ENCODE data around the gene NFIX. TPM values are rescaled to one million over a fixed set of nuclear protein-coding genes. Genes with fewer than 3 reads are reported as not detected.

The NFIX gene
- total and polyA plus RNA-seq, 12 donors: 1.3 to 72.8 (median 28.6) TPM

DNA sequence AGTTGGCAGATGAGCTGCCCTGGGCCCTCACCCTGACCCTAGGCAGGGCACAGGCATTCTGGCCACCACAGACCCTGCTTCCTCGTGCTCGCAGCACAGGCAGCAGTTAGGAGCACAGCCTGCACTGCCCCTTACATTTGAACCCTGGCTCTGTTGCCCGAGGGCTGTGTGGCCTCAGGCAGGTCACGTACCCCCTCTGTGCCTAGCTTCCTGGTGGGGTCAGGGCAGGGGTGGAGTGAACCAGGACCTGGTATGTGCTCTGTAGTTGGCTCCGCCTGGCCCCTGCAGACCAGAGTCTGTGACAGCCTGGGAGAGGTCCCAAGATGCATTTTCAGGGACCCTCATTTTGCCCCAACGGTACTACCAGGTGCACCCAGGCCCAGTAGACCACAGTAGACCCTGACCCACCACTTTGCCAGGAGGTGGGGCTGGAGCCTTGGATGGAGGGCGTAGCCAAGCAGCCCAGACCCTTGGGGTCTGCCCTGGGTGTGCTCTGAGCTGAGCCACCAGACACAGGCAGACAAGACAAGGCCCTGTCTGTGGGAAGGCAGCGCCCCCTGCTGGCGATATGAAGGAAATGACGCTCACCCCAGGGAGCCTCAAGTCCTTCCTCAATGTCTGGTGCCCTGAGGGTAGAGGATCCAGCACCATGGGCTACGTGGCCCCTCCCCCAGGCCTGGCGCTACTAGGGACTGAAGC, 98.3 kb downstream of the NFIX start:
- Histone ChIP-seq H3K27ac (peak overlapping the region in 1 of 5 donors; percentile 21), H3K36me3 (replicated peaks in 1 of 2) (no peaks in the 10 kb centered on the region), H3K4me3 (no peak overlapping the region), H3K27me3 (peaks cover 8% of the 10 kb centered on the region), H3K4me1 (replicated peaks in 1 of 2) (peaks cover 6 to 15% of the 10 kb centered on the region in 2 donors), H3K9me3 (replicated peaks in 1 of 3) (no peaks in the 10 kb centered on the region)
- intact Hi-C loops (cut with DNase I): loop anchor here (2.0 to 5.0 kb wide), 2 partner anchors 111 to 115 kb away; no protein-coding TSS in a partner anchor
- TF ChIP-seq, protein P1, sequence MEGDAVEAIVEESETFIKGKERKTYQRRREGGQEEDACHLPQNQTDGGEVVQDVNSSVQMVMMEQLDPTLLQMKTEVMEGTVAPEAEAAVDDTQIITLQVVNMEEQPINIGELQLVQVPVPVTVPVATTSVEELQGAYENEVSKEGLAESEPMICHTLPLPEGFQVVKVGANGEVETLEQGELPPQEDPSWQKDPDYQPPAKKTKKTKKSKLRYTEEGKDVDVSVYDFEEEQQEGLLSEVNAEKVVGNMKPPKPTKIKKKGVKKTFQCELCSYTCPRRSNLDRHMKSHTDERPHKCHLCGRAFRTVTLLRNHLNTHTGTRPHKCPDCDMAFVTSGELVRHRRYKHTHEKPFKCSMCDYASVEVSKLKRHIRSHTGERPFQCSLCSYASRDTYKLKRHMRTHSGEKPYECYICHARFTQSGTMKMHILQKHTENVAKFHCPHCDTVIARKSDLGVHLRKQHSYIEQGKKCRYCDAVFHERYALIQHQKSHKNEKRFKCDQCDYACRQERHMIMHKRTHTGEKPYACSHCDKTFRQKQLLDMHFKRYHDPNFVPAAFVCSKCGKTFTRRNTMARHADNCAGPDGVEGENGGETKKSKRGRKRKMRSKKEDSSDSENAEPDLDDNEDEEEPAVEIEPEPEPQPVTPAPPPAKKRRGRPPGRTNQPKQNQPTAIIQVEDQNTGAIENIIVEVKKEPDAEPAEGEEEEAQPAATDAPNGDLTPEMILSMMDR (IDR thresholded peaks at IDR 0.05): peak; percentile 90 to 97 (median 94)
- TF ChIP-seq POLR2A (IDR thresholded peaks at IDR 0.05): no peak
- peak; percentile 68 to 92 (median 80) for DNase-seq
- WGBS, 4 donors: 34 to 44% (median 38%) methylated on average over 6 to 12 of the region's 12 CpGs

DNA sequence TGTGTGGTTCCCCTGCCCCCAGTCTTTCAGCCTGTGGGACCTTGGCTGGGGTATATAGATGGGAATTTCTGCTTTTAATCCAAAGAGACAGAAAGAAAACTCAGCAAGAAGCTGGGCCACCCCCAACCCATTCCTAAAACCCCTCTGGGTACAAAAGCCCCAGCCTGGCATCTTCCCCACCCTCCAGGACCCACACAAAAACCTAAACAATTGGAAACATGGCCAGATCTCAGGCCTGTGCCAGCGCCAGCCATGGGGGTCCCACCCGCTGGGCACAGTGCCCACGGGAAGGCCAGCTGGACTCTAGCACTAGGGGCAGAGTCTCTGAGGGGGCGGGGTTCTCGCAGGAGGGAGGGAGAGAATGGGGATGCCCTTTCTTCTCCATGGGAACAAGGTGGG, 98.8 kb downstream of the NFIX start:
- Histone ChIP-seq H3K36me3 (replicated peaks in 1 of 2) (no peaks in the 10 kb centered on the region), H3K27ac (no peak overlapping the region), H3K4me1 (replicated peaks in 1 of 2) (peaks cover 12 to 20% of the 10 kb centered on the region in 2 donors), H3K4me3 (no peak overlapping the region), H3K9me3 (replicated peaks in 1 of 3) (no peaks in the 10 kb centered on the region), H3K27me3 (peaks cover 8% of the 10 kb centered on the region)
- 33 to 60% (median 54%) methylated on average over 1 to 5 of the region's 5 CpGs for WGBS, 4 donors
- intact Hi-C loops (cut with DNase I): loop anchor here in 1 of 2 donors (5.0 kb wide), 1 partner anchor 112 kb away; no protein-coding TSS in a partner anchor
- no peak for DNase-seq
- TF ChIP-seq, protein P1 (IDR thresholded peaks at IDR 0.05): peak in 1 of 6 experiments; percentile 39
- TF ChIP-seq POLR2A (IDR thresholded peaks at IDR 0.05): no peak

DNA sequence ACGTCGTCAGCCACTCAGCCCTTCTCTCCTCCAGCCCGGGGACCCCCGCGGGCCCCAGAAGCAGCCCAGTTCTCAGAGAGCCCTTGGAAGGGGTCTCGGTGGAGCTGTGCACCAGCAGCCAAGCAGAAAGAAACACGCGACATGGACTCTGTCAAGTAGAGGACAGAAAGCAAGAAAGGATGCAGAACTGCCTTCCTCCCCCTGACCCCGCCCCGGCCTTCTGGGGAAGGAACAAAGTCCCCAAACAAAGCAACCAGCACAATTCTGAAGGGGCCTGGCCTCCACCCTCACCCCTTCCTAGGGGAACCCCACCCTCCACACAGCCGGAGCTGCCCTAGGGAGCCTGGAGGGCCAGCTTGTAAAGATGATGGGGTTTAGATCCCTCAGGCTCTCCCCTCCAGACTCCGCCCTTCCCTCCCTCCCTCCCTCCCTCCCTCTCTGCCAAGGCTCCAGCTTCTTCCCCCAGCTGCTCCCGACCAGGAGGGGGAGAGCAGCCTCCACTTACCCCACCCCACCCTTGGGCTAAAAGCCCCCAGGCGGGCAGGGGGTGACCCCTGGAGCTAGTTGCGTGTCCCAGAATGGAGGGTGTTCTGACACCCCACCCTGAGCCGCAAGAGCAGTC, 99.6 kb downstream of the NFIX start:
- peaks cover 12 to 21% of the 10 kb centered on the region in 2 donors for H3K4me1 ChIP-seq (replicated peaks in 1 of 2)
- intact Hi-C loops (cut with DNase I): loop anchor here in 1 of 2 donors (5.0 kb wide), 1 partner anchor 113 kb away; no protein-coding TSS in a partner anchor
- DNase-seq: no peak
- H3K27me3 ChIP-seq: peaks cover 8% of the 10 kb centered on the region
- WGBS, 4 donors: 53 to 81% (median 62%) methylated on average over 12 to 16 of the region's 16 CpGs
- no peak overlapping the region for H3K27ac ChIP-seq
- H3K9me3 ChIP-seq (replicated peaks in 1 of 3): no peaks in the 10 kb centered on the region
- H3K36me3 ChIP-seq (replicated peaks in 1 of 2): no peaks in the 10 kb centered on the region
- TF ChIP-seq, protein P1 (IDR thresholded peaks at IDR 0.05): no peak
- TF ChIP-seq POLR2A (IDR thresholded peaks at IDR 0.05): no peak
- H3K4me3 ChIP-seq: no peak overlapping the region

DNA sequence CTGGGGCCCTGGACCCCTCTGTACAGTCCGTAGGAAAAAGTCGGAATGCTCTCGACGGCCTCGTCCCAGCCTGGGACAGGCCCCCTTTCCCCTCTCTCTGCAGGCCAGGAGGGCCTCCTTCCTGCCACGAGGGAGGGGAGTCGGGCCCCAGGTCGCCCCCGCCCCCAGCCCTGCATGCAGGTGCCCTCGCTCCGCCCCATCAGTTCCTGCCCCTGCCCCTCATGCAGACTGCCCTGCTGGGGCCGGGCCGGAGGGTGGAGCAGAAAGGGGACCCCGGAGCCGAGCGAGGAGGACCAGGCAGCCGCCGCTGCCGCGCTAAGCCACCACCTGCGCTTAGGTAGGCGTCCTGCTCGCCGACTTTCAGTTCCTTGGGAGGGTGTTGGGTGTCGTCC, 100.1 kb downstream of the NFIX start:
- no peak overlapping the region for H3K4me3 ChIP-seq
- H3K36me3 ChIP-seq (replicated peaks in 1 of 2): no peaks in the 10 kb centered on the region
- H3K9me3 ChIP-seq (replicated peaks in 1 of 3): no peaks in the 10 kb centered on the region
- WGBS, 4 donors: 62 to 67% (median 65%) methylated on average over 18 to 25 of the region's 25 CpGs
- H3K27ac ChIP-seq: no peak overlapping the region
- H3K27me3 ChIP-seq: peaks cover 8% of the 10 kb centered on the region
- intact Hi-C loops (cut with DNase I): no loop called here
- peaks cover 12 to 22% of the 10 kb centered on the region in 2 donors for H3K4me1 ChIP-seq (replicated peaks in 1 of 2)
- no peak for TF ChIP-seq POLR2A (IDR thresholded peaks at IDR 0.05)
- TF ChIP-seq, protein P1 (IDR thresholded peaks at IDR 0.05): no peak
- no peak for DNase-seq

Measured in adrenal gland (tissue), 12 donors.